Fibroblast of the conjunctiva (primary cell): ENCODE measurements around the gene SERPING1.

Experiments
- DNase-seq: peaks from one replicate; pipeline ENCODE4 v3.0.0-alpha.2; 2010; ENCODE audit warnings: low read depth

The SERPING1 gene

GRCh38 chr11:57652662-57653061 lies 55.2 kb downstream of the SERPING1 start:
- DNase-seq: no peak

DNA sequence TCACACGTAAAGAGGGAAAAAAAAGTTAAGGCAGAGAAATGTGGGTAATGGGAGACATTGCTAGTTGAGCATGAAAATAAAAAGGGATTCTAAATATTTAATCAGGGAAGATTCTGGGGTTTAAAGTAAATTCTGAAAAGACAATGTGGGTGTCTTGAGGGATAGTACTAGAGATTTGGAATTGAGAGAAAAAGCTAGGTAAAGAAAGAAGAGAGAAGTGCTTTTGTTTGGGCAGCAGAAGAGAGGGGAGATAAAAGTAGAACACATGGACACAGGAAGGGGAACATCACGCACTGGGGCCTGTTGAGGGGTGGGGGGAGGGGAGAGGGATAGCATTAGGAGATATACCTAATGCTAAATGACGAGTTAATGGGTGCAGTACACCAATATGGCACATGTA lies 55.7 kb downstream of the SERPING1 start:
- DNase-seq: no peak

- no peak for DNase-seq
Measured at GRCh38 chr11:57656885-57657193, 59.4 kb downstream of the SERPING1 start.

DNA sequence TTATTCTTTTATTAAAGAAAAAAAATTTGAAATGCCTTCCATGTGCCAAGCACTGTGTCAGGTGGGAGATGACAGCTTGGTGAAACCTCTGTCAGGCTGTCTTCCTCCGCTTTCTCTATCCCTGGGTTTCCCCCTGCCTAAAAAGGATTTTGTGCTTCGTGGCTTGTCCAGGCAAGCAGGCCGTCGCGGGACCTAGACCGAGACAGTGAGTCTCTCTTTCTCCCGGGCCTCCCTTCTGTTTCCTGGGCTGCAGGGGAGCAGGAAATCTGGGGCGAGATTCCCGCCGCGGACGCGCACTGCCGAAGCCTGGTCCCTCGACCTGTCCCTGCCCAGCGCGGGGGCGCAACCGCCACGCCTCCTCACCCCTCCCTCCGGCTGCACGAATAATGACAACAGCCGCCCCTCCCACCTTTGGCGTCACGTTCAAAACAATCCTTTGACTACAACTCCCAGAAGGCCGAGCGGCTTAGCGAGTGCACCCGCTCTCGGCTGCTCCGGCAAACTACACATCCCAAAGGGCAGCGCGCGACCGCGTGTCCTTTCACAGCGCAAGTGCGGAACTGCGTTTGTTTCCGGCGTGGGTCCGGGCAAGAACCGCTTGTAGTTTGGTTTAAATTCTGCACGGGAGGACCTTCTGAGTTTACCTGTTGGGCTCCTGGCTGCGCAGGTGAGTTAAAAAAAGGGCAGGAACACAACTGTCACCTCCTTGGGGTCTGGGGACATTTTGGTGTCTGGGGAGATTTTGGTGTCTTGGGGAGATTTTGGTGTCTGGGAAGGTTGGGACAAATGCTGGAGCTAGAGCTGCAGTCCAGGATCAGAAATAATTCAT lies 59.9 kb downstream of the SERPING1 start, which contains the start of gene CLP1:
CLP1 (plus strand) TSS at position 569 of the 829 bp plus-strand sequence. CDS start 1,715 bp downstream, outside the sequence.
- peak; percentile 94 for DNase-seq

- no peak for DNase-seq
Measured at GRCh38 chr11:57658023-57658361, 60.5 kb downstream of the SERPING1 start.

DNA sequence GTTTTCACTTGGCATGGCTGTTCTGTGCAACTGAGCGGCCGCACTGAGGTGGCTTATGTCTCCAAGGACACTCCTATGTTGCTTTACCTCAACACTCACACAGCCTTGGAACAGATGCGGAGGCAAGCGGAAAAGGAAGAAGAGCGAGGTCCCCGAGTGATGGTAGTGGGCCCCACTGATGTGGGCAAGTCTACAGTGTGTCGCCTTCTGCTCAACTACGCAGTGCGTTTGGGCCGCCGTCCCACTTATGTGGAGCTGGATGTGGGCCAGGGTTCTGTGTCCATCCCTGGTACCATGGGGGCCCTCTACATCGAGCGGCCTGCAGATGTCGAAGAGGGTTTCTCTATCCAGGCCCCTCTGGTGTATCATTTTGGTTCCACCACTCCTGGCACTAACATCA lies 62.2 kb downstream of the SERPING1 start:
- no peak for DNase-seq

- DNase-seq: no peak
Measured at GRCh38 chr11:57662893-57663292, 65.4 kb downstream of the SERPING1 start.

DNA sequence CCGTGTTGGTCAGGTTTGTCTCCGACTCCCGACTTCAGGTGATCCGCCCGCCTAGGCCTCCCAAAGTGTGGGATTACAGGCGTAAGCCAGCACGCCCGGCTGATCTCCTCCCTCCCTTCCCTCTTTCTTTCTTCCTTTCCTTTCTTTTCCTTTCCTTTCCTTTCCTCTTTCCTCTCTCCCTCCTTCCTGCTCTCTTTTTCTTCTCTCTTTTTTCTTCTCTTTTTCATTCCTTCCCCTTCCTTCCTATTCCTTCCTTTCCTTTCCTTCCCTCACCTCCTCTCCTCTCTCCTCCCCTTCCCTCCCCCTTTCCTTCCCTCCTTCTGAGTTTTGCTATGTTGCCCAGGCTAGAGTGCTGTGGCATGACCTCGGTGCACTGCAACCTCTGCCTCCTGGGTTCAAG lies 66.5 kb downstream of the SERPING1 start:
- no peak for DNase-seq
